Colonic mucosa (tissue), 4 donors: ENCODE data around the gene PDE2A. TPM values are rescaled to one million over a fixed set of nuclear protein-coding genes. Genes with fewer than 3 reads are reported as not detected.

Experiments used
- DNase-seq: peaks from one replicate; pipeline ENCODE4 v3.0.0-alpha.2; 2020
- H3K27ac ChIP-seq: fragments of 200-600 bp; one replicate; pipeline ENCODE4 v1.8.0; 2021
- H3K27me3 ChIP-seq: fragments of 200-600 bp; one replicate; pipeline ENCODE4 v1.8.0; 2021
- H3K36me3 ChIP-seq: fragments of 200-600 bp; one replicate; pipeline ENCODE4 v1.8.0; 2021
- H3K4me1 ChIP-seq: fragments of 200-600 bp; one replicate; pipeline ENCODE4 v1.8.0; 2021; ENCODE audit warnings: mild to moderate bottlenecking
- H3K4me3 ChIP-seq: fragments of 200-600 bp; one replicate; pipeline ENCODE4 v1.8.0; 2021
- H3K9ac ChIP-seq, 2 donors: one replicate each; pipeline ENCODE4 v1.7.0; 2013; ENCODE audit warnings: control low read depth in 2 of 2, low read depth in 2 of 2, low read length in 2 of 2
- H3K9me3 ChIP-seq: fragments of 200-600 bp; one replicate; pipeline ENCODE4 v1.8.0; 2021
- CTCF ChIP-seq: fragments of 200-600 bp; IDR thresholded peaks from one replicate; pipeline ENCODE4 v1.8.0; 2022; ENCODE audit warnings: antibody characterized with exemption, mild to moderate bottlenecking
- intact Hi-C: fragments of 100-400 bp; cut with DNase I; formaldehyde crosslinking; loops from one replicate; pipeline ENCODE4 v1.14.1; 2022
- total RNA-seq, 2 donors: library from RNA; stranded (reverse); fragmentation: NEBNext Ultra II Directional in 1 of 2; extraction: Animal tissue kit (Norgen Biotek cat#: 25700) in 1 of 2; gene quantifications; one replicate each; pipeline ENCODE4 v1.2.1, GENCODE V29; 2021
- donor health status: healthy.
- donor health status: DM: no; HTN: no; CAD: no.
- donor health status: DM: no; HTN: no; CAD: no.

PDE2A gene
- total RNA-seq, 2 donors from 2014 or later = 5.6 to 8.9 TPM

- Histone ChIP-seq H3K9me3 (no peaks in the 10 kb centered on the region), H3K36me3 (no peaks in the 10 kb centered on the region), H3K9ac (no peak overlapping the region), H3K4me1 (peaks cover 10% of the 10 kb centered on the region), H3K4me3 (peak overlapping the region; percentile 53), H3K27me3 (peaks cover 10% of the 10 kb centered on the region), H3K27ac (no peak overlapping the region)
- intact Hi-C loops = loop anchor here (2.0 to 5.0 kb wide), 2 partner anchors 56 to 171 kb away; no protein-coding TSS in a partner anchor
- DNase-seq = peak; percentile 57
- TF ChIP-seq CTCF = peak; percentile 98
These were observed 31.2 kb downstream of the PDE2A start for GRCh38 chr11:72642884-72643522.

DNA sequence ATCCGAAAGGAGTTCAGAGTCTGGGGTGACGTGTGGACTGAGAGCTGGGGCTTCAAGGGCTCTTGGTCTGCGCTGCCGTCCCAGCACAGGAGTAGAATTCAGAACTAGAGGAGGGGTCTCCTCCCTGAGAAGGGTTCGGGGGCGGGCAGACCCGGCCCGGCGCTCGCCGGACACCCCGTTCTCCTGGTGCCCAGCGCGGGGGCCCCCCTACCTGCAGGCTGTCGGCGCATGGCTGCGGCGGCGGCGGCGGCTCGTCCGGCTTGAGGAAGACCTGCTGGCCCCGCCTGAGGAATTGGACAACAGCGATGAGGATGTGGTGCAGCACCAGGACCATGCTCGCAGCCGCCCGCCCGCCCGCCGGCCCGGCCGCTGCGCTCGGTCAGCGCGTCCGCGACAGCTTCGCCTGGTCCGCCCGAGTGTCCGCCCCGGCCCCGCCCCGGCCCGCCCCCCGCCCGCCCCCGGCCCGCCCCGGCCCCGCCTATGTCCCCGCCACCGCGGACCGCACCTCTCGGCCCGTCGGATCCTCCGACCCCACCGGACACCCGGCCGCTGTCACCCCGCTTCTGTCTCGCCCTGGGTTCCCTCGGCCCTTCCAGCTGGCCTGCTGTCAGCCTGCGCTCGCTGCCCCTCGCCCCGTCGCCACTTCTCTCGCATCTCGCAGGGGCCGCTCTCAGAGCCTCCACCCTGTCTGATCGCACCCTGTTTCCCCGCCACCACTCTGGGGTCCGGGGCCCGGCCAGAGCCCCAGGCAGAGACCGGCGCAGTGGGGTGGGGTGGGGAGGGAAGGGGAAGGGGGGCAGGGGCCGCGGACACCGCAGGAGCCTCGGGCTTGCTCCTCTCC is 32.0 kb downstream of the PDE2A start:
- H3K9me3 ChIP-seq = no peaks in the 10 kb centered on the region
- no peak overlapping the region for H3K27ac ChIP-seq
- H3K4me3 ChIP-seq = peak overlapping the region; percentile 53
- peak; percentile 33 for DNase-seq
- H3K27me3 ChIP-seq = peaks cover 10% of the 10 kb centered on the region
- peaks cover 10% of the 10 kb centered on the region for H3K4me1 ChIP-seq
- intact Hi-C loops = loop anchor here (2.0 to 5.0 kb wide), 2 partner anchors 55 to 170 kb away; no protein-coding TSS in a partner anchor
- no peak for TF ChIP-seq CTCF
- peak overlapping the region; percentile 4 to 50 for H3K9ac ChIP-seq
- H3K36me3 ChIP-seq = no peaks in the 10 kb centered on the region

DNA sequence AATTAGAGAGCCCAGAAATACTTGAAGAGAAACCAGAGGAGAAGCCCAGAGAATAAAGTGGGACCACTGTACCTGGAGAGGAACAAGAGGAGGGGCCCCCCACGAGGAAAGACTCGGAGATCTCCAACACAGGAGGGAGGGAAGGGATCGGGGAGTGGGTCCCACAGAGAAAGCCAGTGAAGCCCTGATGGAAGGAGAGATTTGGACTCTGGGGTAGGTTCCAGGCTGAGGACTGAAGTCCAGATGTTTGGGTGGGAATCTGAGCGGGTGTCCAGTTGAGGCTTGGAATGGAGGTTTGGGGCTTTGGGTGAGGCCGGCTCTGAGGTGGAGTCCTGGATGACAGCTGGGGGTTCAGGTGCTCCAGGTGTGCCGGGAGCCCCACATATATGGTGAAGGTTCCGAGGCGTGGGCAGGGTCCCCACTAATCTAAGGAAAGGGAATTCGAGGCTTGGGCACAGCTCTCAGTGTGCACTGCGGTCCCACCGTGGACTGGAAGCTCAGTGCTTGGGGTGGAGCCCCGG is 32.6 kb downstream of the PDE2A start:
- Histone ChIP-seq H3K4me1 (peaks cover 10% of the 10 kb centered on the region), H3K9me3 (no peaks in the 10 kb centered on the region), H3K4me3 (peak overlapping the region; percentile 53), H3K27me3 (peaks cover 10% of the 10 kb centered on the region), H3K36me3 (no peaks in the 10 kb centered on the region), H3K27ac (no peak overlapping the region), H3K9ac (peak overlapping the region in 1 of 2 donors; percentile 4)
- TF ChIP-seq CTCF = no peak
- DNase-seq = no peak
- intact Hi-C loops = loop anchor here (2.0 to 5.0 kb wide), 2 partner anchors 55 to 169 kb away; no protein-coding TSS in a partner anchor

DNA sequence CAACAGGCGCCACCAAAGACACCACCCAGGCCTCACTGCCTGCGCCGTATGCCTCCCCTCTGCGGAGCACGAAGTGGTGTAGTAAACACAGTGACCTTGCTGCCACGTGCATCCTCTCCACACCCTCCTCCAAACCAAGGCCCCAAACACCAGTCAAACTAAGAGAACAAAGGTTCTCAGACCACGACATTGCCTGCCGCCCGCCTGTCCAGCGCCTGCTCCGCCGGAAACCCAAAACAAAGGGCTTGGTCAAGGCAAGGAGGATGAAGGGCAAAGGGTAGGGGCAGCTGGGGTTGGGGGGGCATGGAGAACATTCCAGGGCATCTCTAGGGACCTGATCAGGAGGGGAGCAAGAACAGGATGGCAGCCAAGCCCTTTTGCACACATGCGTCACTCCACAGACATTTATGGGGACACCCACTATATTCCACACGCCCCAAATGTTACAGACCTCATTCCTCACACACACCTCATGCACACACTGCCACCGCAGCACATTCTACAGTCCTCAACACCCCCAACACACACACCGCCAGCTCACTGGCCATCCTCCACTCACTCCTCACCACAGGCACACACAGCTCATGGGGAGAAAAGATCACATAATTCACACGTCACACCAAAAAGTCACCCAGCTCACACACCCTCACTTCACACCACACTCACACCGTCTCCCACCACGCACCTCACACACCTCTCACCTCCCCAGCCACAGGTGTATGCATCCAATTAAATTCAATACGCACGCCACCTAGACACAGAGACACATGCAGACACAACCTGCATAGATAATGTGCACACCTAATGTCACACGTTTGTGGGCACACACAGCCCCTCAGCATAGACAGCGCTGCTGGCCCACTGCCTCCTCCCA is 34.5 kb downstream of the PDE2A start:
- H3K4me3 ChIP-seq = no peak overlapping the region
- no peaks in the 10 kb centered on the region for H3K36me3 ChIP-seq
- TF ChIP-seq CTCF = no peak
- intact Hi-C loops = loop anchor here (5.0 kb wide), 1 partner anchor 167 kb away; no protein-coding TSS in a partner anchor
- peaks cover 10% of the 10 kb centered on the region for H3K4me1 ChIP-seq
- no peak overlapping the region for H3K9ac ChIP-seq
- peaks cover 10% of the 10 kb centered on the region for H3K27me3 ChIP-seq
- H3K9me3 ChIP-seq = no peaks in the 10 kb centered on the region
- H3K27ac ChIP-seq = no peak overlapping the region
- no peak for DNase-seq

- H3K4me1 ChIP-seq = peaks cover 9% of the 10 kb centered on the region
- intact Hi-C loops = no loop called here
- no peak overlapping the region for H3K4me3 ChIP-seq
- no peak overlapping the region for H3K9ac ChIP-seq
- H3K27me3 ChIP-seq = peaks cover 10% of the 10 kb centered on the region
- no peak for DNase-seq
- TF ChIP-seq CTCF = no peak
- H3K27ac ChIP-seq = no peak overlapping the region
- H3K36me3 ChIP-seq = no peaks in the 10 kb centered on the region
- H3K9me3 ChIP-seq = no peaks in the 10 kb centered on the region
These were observed 36.3 kb downstream of the PDE2A start for GRCh38 chr11:72637926-72638325.
